Measurements from ENCODE around the gene SPATA46. TPM values are rescaled to one million over a fixed set of nuclear protein-coding genes. Genes with fewer than 3 reads are reported as not detected.

The SPATA46 gene
- total RNA-seq, 4 donors from 2014 or later, result not detected

- TF ChIP-seq EP300 (IDR thresholded peaks at IDR 0.05) (no peak), POLR2A (IDR thresholded peaks at IDR 0.05) (no peak)
- no peak overlapping the region for H3K4me3 ChIP-seq
- no peaks in the 10 kb centered on the region for H3K9me3 ChIP-seq
- no peaks in the 10 kb centered on the region for H3K36me3 ChIP-seq
- WGBS, result 91% methylated on average over 3 of the region's 3 CpGs
- peak in 1 of 2 donors; percentile 28 for DNase-seq (ENCODE audit: low spot score in 2 of 2)
- H3K27ac ChIP-seq, result no peak overlapping the region
- H3K27me3 ChIP-seq, result no peaks in the 10 kb centered on the region
- peaks cover 25% of the 10 kb centered on the region for H3K4me1 ChIP-seq
Measured at GRCh38 chr1:162385702-162386101, 9.0 kb upstream of the SPATA46 start.

GRCh38 chr1:162385280-162385623, 8.6 kb upstream of the SPATA46 start:
- TF ChIP-seq POLR2A (IDR thresholded peaks at IDR 0.05) (no peak), EP300 (IDR thresholded peaks at IDR 0.05) (no peak), POLR2AphosphoS5 (IDR thresholded peaks at IDR 0.05) (no peak), CTCF (IDR thresholded peaks at IDR 0.05) (no peak)
- Histone ChIP-seq H3K36me3 (no peaks in the 10 kb centered on the region), H3K4me1 (peaks cover 25% of the 10 kb centered on the region), H3K4me3 (no peak overlapping the region), H3K9me3 (no peaks in the 10 kb centered on the region), H3K27me3 (no peaks in the 10 kb centered on the region), H3K27ac (no peak overlapping the region)
- peak in 1 of 2 donors; percentile 31 for DNase-seq (ENCODE audit: low spot score in 2 of 2)
- WGBS, result 95% methylated on average over 3 of the region's 3 CpGs

GRCh38 chr1:162384601-162385279, 8.1 kb upstream of the SPATA46 start:
- TF ChIP-seq CTCF (IDR thresholded peaks at IDR 0.05) (no peak), POLR2AphosphoS5 (IDR thresholded peaks at IDR 0.05) (no peak), EP300 (IDR thresholded peaks at IDR 0.05) (no peak), POLR2A (IDR thresholded peaks at IDR 0.05) (no peak)
- H3K9me3 ChIP-seq, result no peaks in the 10 kb centered on the region
- no peak overlapping the region for H3K27ac ChIP-seq
- no peaks in the 10 kb centered on the region for H3K27me3 ChIP-seq
- H3K4me1 ChIP-seq, result peaks cover 21% of the 10 kb centered on the region
- no peak overlapping the region for H3K4me3 ChIP-seq
- DNase-seq (ENCODE audit: low spot score in 2 of 2), result peak in 1 of 2 donors; percentile 31
- WGBS, result 88% methylated on average over 10 of the region's 10 CpGs
- H3K36me3 ChIP-seq, result no peaks in the 10 kb centered on the region

- H3K4me1 ChIP-seq, result peaks cover 16% of the 10 kb centered on the region
- WGBS, result 74% methylated on average over 5 of the region's 6 CpGs
- no peaks in the 10 kb centered on the region for H3K27me3 ChIP-seq
- H3K27ac ChIP-seq, result no peak overlapping the region
- H3K36me3 ChIP-seq, result no peaks in the 10 kb centered on the region
- TF ChIP-seq EP300 (IDR thresholded peaks at IDR 0.05), result no peak
- no peak for TF ChIP-seq CTCF (IDR thresholded peaks at IDR 0.05)
- TF ChIP-seq POLR2A (IDR thresholded peaks at IDR 0.05), result no peak
- no peak for TF ChIP-seq POLR2AphosphoS5 (IDR thresholded peaks at IDR 0.05)
- H3K4me3 ChIP-seq, result no peak overlapping the region
- peak in 1 of 2 donors; percentile 37 for DNase-seq (ENCODE audit: low spot score in 2 of 2)
- H3K9me3 ChIP-seq, result no peaks in the 10 kb centered on the region
Measured at GRCh38 chr1:162384116-162384515, 7.5 kb upstream of the SPATA46 start.

GRCh38 chr1:162383516-162383915, 6.9 kb upstream of the SPATA46 start:
- Histone ChIP-seq H3K27ac (no peak overlapping the region), H3K36me3 (no peaks in the 10 kb centered on the region), H3K4me3 (no peak overlapping the region), H3K4me1 (peaks cover 14% of the 10 kb centered on the region), H3K27me3 (no peaks in the 10 kb centered on the region), H3K9me3 (no peaks in the 10 kb centered on the region)
- TF ChIP-seq POLR2A (IDR thresholded peaks at IDR 0.05) (no peak), EP300 (IDR thresholded peaks at IDR 0.05) (no peak), CTCF (IDR thresholded peaks at IDR 0.05) (no peak)
- WGBS, result 91% methylated on average over 8 of the region's 8 CpGs
- DNase-seq (ENCODE audit: low spot score in 2 of 2), result peak in 1 of 2 donors; percentile 69

- 89% methylated on average over 5 of the region's 6 CpGs for WGBS
- no peak overlapping the region for H3K27ac ChIP-seq
- TF ChIP-seq EP300 (IDR thresholded peaks at IDR 0.05), result no peak
- TF ChIP-seq CTCF (IDR thresholded peaks at IDR 0.05), result no peak
- TF ChIP-seq POLR2AphosphoS5 (IDR thresholded peaks at IDR 0.05), result no peak
- TF ChIP-seq POLR2A (IDR thresholded peaks at IDR 0.05), result no peak
- no peak overlapping the region for H3K4me3 ChIP-seq
- H3K9me3 ChIP-seq, result no peaks in the 10 kb centered on the region
- H3K36me3 ChIP-seq, result no peaks in the 10 kb centered on the region
- DNase-seq (ENCODE audit: low spot score in 2 of 2), result no peak
- no peaks in the 10 kb centered on the region for H3K27me3 ChIP-seq
- peaks cover 14% of the 10 kb centered on the region for H3K4me1 ChIP-seq
Measured at GRCh38 chr1:162383091-162383490, 6.4 kb upstream of the SPATA46 start.
